Stimulated activated CD4-positive, alpha-beta T cell treated with anti-CD3 and anti-CD28 coated beads, Interleukin-4, amount 100 ng/mL, for 24 hours (primary cell): ENCODE measurements around the gene CRABP2.
A peak's percentile ranks its signal among the peaks of the same experiment; 100 is the strongest.

Source experiments
- DNase-seq: peaks from one replicate; pipeline ENCODE4 v3.0.0-alpha.2; 2020

CRABP2 gene

GRCh38 chr1:156689953-156690674, 15.3 kb downstream of the CRABP2 start:
- DNase-seq = no peak

DNA sequence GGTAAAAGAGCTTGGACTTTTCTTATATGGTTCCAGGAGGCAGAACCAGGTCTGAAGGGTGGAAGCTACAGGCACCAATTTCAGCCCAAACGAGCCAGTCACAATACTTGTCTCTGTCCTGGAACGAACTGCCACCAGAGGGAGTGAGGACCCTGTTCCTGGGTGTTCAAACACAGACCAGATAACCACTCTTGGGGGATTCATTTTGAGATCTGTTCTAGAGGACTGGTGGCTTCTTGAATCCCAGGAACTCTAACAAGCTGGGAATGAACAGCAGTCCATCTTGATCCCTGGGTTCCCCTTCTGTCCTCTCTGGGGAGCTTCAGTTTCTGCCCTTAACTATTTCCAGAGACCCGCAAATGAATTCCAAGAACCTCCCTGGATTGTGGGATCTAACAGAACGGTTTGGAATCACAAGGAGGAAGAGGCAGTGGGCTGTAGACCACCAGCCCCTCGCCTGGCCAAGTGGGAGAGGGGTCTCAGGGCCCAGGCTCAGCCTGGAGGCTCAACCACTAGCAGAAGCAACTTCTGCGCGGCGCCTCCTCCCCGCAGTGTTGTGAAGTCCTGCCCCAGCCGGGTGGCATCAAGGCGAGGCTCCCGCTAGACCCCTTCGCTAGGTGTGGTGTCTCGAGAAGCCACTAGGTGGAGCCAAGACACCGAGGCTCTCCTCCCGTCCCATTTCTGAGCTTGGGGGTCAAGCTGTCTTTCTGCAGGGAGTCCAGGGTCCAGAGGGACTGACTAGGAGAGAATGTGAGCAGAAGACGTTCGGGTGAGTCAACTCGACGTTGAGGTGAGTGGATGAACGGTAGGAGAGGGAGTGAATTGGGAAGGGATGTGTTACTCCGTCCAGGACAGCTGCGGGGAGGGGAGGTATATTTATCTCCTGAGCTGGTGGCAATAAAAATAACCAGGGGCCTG, 16.1 kb downstream of the CRABP2 start:
- peak; percentile 78 for DNase-seq

DNA sequence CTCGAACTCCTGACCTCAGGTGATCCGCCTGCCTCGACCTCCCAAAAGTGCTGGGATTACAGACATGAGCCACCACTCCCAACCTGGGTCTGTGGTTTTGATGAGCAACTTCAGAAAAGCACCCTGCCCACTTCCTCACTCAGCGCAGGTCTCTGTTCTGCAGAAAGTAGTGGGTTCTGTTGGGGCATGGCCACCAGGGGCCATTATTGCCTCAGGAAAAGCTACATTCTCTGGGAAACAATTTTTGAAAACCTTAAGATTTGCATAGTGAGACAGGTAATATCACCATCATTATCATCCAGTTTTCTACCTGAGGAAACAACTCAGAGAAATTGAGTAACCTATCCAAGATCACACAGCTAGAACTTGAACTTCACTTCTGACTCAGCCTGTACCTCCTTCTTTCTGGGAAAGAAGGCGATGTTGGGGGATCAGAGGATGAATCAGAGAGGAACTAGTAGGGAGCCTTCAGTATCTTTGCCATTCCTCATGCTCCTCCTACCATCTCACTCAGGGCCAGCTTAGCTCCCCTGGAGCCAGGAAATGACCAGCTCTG, 21.1 kb downstream of the CRABP2 start:
- peak; percentile 32 for DNase-seq

DNA sequence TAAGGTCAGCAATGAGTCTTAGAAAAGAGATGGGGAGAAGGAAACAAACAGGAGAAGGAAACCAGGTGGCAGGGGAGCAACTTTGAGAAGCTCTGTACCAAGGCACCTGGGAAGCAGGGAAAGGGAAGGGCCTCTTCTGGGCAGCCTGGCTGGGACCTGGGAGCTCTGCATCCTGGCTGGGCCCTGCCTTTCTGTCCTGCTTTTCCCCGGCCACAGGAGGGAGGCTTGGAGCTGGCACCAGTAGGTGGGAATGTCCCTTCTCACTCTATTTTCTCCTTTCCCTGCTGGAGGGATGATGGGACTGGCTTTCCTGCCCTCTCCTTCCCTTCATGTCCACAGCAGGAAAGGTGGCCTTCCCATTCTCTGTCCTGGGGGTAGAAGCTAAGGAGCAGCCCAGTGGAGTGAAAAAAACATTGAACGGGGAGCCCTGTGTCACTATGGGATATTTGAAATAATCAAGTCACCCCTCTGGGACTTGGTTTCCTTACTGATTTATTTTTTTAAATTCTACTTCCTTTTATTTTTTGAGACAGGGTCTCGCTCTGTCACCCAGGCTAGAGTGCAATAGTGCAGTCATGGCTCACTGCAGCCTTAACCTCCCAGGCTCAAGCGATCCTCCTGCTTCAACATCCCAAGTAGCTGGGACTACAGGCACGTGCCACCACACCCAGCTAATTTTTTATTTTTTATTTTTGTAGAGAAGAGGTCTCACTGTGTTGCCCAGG, 23.1 kb downstream of the CRABP2 start:
- DNase-seq = no peak

- no peak for DNase-seq
Measured at GRCh38 chr1:156681196-156681960, 24.0 kb downstream of the CRABP2 start.

- DNase-seq = no peak
Measured at GRCh38 chr1:156680056-156680455, 25.3 kb downstream of the CRABP2 start.

- peak; percentile 27 for DNase-seq
Measured at GRCh38 chr1:156677616-156678596, 27.5 kb downstream of the CRABP2 start.

GRCh38 chr1:156676820-156677615, 28.4 kb downstream of the CRABP2 start, which contains the start of gene NES:
TSS of gene NES (minus strand) at chr1:156677407. CDS start at chr1:156677264, 143 bp downstream.
- DNase-seq = no peak

- no peak for DNase-seq
Measured at GRCh38 chr1:156676114-156676819, 29.1 kb downstream of the CRABP2 start.

GRCh38 chr1:156675210-156676113, 29.9 kb downstream of the CRABP2 start:
- no peak for DNase-seq

- DNase-seq = no peak
Measured at GRCh38 chr1:156673387-156674121, 31.8 kb downstream of the CRABP2 start.

- no peak for DNase-seq
Measured at GRCh38 chr1:156671804-156672203, 33.6 kb downstream of the CRABP2 start.

- DNase-seq = no peak
Measured at GRCh38 chr1:156670791-156671190, 34.6 kb downstream of the CRABP2 start.

DNA sequence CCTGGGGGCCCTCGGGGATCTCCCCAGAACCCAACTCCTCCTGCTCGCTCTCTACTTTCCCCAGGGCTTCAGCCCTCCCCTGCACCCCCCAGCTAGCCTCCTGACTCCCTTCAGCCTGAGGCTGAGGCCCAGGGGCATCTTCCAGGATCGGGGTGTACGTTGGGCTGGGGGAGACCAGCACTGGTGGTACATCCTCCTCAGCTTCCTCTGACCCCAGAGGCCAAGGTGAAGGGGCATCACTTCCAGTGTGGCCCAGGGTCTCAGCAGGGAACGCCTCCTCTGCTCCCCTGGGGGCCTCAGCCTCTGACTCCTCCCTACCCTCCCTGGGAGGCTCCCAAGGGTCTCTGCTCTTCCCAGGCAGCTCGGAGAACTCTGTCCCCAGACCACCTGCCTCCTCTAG, 35.0 kb downstream of the CRABP2 start:
- DNase-seq = no peak

GRCh38 chr1:156669794-156670193, 35.6 kb downstream of the CRABP2 start:
- no peak for DNase-seq

DNA sequence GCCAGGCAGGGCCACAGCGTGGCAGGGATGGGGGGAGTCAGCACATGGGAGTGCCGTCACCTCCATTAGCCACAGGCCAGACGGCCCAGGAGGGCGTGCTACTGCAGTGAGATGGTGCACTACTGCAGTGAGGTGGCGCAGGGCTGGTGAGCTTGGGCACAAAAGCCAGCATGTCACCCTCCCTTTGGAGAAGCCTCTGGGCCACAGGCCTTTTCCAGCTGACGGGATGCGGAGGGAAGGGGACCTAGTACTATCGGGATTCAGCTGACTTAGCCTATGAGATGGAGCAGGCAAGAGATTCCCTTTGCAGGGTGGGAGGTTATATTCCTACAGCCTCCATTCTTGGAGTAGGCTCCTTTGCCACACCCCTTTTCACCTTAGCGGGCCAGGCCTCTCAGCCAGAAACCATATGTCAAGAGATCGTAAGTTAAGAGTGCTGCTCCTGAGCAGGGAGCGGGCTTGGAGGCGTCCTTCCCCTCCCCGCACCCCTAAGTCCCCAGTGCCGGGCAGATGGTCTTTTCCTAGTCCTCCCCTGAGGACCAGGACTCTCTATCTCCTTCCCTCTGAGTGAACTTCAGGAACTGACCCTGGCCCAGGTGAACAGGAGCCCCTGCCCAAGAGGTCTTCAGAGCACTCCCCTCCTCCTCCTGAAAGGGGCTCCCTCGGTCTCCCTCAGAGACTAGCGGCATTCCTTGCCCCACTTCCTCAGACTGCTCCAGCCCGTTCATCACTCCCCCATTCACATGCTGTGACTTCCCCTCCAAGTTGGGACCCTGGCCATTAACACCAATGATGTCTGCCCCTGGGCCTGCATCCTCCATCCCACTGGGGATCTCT, 36.4 kb downstream of the CRABP2 start:
- DNase-seq = no peak
